HG03060 (cell line): Measurements from ENCODE around the gene ICAM5.

ENCODE experiments used
- ATAC-seq: cut with Tn5 transposase; IDR thresholded peaks from one replicate; pipeline ENCODE4 v1.9.1; 2021; ENCODE audit warnings: low read depth, moderate number of reproducible peaks; ENCODE audit not compliant: unreplicated experiment

Gene ICAM5

DNA sequence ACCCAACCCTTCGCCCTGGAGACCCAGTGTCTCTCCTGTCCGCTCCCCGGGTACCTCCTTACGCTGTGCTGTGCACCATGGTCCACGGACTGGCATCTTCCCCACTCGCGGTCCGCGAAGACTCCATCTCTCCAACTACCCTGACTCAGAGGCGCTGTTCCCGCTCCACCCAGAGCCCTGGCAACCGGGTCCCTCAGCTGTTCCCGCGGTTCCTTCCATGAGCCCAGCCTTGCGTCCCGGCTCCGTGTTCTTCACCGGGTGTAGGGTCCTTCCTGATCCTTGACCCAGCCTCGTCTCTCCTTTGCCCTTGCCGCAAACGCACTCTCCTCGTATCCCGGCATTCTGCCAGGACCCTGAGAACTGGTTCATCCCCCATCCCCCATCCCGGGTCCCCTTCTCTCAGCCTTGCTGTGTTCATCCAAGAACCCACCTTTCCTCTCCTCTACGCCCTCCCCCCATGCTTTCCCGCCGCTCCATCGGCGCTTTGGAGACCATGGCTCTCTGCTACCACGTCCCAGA lies 664 bp downstream of the ICAM5 start:
- no peak for ATAC-seq

DNA sequence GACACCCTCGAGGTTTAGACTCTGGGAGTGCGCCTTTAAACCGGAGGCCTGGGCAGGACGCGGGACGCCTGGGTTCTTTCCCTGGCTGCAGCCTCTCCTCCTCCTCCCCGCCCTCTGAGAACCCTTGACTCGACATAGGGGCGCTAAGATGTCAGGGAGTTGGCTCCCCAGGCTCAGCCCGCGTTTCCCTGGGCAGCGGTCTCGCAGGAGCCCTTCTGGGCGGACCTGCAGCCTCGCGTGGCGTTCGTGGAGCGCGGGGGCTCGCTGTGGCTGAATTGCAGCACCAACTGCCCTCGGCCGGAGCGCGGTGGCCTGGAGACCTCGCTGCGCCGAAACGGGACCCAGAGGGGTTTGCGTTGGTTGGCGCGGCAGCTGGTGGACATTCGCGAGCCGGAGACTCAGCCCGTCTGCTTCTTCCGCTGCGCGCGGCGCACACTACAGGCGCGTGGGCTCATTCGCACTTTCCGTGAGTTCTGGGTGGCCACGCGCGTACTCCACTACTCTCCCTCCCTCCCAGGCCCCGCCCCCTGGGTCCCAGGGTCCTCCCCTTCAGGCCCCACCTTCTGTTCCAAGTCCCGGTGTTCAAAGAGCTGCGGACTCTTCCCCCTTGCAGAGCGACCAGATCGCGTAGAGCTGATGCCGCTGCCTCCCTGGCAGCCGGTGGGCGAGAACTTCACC lies 1.3 kb downstream of the ICAM5 start:
- ATAC-seq = no peak

DNA sequence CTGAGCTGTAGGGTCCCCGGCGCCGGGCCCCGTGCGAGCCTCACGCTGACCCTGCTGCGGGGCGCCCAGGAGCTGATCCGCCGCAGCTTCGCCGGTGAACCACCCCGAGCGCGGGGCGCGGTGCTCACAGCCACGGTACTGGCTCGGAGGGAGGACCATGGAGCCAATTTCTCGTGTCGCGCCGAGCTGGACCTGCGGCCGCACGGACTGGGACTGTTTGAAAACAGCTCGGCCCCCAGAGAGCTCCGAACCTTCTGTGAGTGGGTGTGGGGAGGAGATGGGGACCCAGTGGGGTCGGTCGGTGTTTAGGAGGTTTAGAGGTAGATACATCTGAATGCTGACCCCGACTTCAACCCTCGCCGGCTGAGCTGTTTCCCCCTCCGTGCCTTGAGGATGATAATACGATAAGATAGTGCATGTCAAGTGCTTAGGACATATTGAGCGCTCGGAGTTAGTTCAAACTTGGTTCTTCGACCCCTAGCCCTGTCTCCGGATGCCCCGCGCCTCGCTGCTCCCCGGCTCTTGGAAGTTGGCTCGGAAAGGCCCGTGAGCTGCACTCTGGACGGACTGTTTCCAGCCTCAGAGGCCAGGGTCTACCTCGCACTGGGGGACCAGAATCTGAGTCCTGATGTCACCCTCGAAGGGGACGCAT lies 1.9 kb downstream of the ICAM5 start:
- ATAC-seq = no peak

GRCh38 chr19:10292206-10292788 lies 2.5 kb downstream of the ICAM5 start:
- no peak for ATAC-seq

GRCh38 chr19:10292789-10293636 lies 3.3 kb downstream of the ICAM5 start:
- no peak for ATAC-seq

- ATAC-seq = no peak
Observed at GRCh38 chr19:10293637-10294367, 4.0 kb downstream of the ICAM5 start.

GRCh38 chr19:10294368-10294697 lies 4.6 kb downstream of the ICAM5 start:
- no peak for ATAC-seq

DNA sequence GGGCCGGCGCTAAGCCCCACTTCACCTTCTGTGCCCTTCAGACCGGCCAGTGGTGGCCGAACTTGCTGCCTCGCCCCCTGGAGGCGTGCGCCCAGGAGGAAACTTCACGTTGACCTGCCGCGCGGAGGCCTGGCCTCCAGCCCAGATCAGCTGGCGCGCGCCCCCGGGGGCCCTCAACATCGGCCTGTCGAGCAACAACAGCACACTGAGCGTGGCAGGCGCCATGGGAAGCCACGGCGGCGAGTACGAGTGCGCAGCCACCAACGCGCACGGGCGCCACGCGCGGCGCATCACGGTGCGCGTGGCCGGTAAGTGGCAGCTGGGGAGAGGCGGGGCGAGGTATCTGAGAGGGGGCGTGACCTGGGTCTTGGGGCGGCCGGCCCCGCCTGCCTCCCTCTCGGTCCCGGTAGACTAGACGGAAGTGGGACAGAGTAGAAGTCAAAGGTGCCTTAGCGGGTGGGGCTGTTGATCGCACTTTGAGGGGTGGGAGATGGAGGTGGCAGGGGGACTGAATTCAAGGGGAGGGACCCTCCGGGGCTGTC lies 5.6 kb downstream of the ICAM5 start:
- ATAC-seq = no peak

DNA sequence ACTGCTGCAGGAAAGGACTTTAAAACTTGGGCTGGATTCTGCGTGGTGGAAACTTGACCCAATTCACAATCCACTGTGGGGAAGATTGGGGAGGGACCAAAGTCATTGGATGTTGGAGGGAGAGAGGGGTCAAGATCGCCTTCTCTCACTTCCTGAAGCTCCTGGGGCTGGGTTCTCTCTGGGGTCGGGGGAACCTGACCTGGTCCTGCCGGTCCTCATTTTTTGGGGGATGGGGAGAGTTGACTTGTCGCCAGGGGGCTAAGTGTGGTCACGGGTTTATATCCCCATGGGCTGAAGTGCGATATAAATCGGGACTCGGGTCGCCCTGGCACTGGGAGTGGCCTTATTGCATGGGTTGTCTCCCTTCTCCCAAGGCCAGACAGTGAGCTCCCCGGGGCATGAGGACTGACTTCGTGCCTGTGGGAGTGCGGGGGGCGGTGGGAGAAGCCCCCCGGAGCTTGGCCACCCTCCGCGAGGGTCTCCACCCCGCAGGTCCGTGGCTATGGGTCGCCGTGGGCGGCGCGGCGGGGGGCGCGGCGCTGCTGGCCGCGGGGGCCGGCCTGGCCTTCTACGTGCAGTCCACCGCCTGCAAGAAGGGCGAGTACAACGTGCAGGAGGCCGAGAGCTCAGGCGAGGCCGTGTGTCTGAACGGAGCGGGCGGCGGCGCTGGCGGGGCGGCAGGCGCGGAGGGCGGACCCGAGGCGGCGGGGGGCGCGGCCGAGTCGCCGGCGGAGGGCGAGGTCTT lies 6.3 kb downstream of the ICAM5 start:
- ATAC-seq = no peak

GRCh38 chr19:10299545-10300458 lies 10.1 kb downstream of the ICAM5 start:
- ATAC-seq = no peak

- no peak for ATAC-seq
Observed at GRCh38 chr19:10305139-10305806, 15.5 kb downstream of the ICAM5 start.

DNA sequence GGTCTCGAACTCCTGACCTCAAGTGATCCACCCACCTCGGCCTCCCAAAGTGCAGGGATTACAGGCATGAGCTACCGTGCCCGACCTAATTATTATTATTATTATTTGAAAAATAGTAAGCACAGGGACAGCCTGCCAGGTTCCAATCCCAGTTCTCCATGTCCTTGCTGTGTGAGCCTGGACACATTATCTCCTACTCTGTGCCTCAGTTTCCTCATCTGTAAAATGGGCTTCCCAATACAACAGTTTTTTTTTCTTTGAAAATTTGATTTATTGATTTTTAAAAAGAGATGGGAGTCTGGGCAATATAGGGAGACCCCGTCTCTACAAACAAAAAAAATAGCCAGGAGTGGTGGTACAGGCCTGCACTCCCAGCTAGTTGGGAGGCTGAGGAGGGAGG lies 16.6 kb downstream of the ICAM5 start:
- no peak for ATAC-seq

DNA sequence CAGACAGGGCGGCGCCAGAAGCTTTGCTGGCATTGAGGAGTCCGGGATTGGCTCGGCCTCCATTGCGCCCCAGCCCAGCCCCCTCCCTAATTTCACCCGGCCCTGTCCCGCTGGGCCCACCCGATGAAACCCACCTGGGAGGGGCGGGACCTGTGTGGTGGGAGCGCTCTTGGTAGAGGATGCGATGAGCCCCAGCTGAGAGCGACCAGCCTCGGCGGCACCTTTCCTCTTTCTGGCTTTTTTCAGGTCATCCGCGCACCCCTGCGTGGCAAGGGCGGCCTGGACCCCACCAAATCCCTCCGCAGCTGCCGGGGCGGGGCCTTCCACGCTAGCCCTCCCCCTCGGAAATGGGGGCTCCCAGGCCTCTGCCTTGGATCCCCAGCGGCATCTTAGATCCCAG lies 19.7 kb downstream of the ICAM5 start, which contains the start of gene ZGLP1:
Gene ZGLP1 (minus strand): TSS at position 393 of the 400 bp plus-strand sequence.
- no peak for ATAC-seq

- ATAC-seq = no peak
Observed at GRCh38 chr19:10315335-10316214, 25.8 kb downstream of the ICAM5 start, which contains the start of gene FDX2. Gene FDX2 (minus strand): TSS chr19:10316015. CDS start chr19:10315996, 19 bp downstream.

DNA sequence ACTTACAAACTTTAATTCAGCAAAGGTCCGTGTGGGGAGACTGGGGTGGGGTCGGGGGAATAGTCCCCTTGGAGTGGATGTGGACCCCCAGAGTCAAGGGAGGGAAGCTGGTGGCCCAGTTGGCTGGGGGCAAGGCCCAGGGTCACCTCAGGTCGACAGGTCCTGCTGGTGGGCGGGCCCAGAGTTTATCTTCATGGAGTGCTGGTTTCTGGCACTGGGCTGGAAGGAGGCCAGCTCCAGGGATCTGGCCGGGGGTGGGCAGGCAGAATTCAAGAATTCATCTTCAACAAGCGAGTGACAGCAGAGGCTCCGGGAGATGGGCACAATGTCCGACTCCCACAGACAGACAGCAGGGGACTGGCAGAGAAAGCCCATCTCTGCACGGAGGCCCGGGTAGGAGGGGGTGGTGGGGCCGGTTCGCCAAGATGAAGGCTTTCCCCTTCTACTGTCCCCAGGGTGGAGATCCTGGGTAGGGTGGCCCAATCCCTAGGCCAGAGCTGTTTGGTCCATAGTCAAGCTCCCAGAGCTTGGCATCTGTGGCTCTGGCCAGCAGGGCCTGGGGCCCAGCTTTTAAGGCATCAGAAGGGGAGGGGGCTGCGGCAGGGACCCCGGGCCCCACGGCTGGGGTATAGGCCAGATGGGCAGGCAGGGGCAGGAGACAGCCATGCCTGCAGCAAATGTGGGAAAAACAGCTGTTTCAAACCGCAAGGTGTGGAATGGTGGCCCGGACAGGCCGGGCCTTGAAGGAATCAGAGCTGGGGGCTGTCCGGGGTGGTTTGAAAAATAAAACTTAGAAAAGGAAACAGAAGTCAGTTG lies 26.7 kb downstream of the ICAM5 start:
- ATAC-seq = no peak
